ENCODE results near the gene TNP1.

TNP1 gene

GRCh38 chr2:216830346-216830745 lies 29.5 kb downstream of the TNP1 start:
- no peak for ATAC-seq

DNA sequence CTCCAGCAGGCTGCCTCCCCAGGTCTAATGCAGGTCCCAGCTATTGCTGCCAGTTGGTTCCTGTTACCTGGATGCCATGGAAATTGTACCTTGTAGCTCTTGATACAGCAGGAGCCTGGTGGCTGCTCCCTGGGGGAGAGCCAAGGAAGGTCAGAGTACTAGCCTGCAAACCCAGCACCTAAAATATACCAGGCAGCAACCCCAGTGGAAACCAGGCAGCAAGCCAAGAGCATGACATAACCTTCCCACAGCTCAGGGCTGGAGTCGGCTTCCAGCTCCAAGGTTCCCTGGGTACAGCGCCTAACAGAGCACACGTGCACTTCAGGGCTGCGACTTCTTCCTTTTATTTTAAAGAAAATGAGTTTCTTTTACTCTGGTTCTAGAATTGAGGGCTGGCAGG lies 30.3 kb downstream of the TNP1 start:
- TF ChIP-seq SNAI2 (CRISPR knock-in tag; IDR thresholded peaks at IDR 0.05) (no peak), ZFP30 (CRISPR knock-in tag; IDR thresholded peaks at IDR 0.05) (no peak), ZC3H10 (CRISPR knock-in tag; IDR thresholded peaks at IDR 0.05) (no peak), ZNF565 (CRISPR knock-in tag; conservative IDR thresholded peaks at IDR 0.05; ENCODE audit: low read depth) (no peak), ZFP3 (CRISPR knock-in tag; IDR thresholded peaks at IDR 0.05) (no peak), TSHZ2 (CRISPR knock-in tag; IDR thresholded peaks at IDR 0.05) (no peak)
- TF ChIP-seq, protein P1, sequence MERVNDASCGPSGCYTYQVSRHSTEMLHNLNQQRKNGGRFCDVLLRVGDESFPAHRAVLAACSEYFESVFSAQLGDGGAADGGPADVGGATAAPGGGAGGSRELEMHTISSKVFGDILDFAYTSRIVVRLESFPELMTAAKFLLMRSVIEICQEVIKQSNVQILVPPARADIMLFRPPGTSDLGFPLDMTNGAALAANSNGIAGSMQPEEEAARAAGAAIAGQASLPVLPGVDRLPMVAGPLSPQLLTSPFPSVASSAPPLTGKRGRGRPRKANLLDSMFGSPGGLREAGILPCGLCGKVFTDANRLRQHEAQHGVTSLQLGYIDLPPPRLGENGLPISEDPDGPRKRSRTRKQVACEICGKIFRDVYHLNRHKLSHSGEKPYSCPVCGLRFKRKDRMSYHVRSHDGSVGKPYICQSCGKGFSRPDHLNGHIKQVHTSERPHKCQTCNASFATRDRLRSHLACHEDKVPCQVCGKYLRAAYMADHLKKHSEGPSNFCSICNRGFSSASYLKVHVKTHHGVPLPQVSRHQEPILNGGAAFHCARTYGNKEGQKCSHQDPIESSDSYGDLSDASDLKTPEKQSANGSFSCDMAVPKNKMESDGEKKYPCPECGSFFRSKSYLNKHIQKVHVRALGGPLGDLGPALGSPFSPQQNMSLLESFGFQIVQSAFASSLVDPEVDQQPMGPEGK (CRISPR knock-in tag; IDR thresholded peaks at IDR 0.05; ENCODE audit: borderline replicate concordance) = no peak
- peak; percentile 87 for ATAC-seq

More at GRCh38 chr2:216830346-216830745, 29.5 kb downstream of the TNP1 start:
- no peak for TF ChIP-seq ZNF70 (CRISPR knock-in tag; IDR thresholded peaks at IDR 0.05)
- TF ChIP-seq ZNF565 (CRISPR knock-in tag; conservative IDR thresholded peaks at IDR 0.05; ENCODE audit: low read depth) = no peak
- TF ChIP-seq ISL1 (CRISPR knock-in tag; IDR thresholded peaks at IDR 0.05) = no peak
- TF ChIP-seq, protein P2, sequence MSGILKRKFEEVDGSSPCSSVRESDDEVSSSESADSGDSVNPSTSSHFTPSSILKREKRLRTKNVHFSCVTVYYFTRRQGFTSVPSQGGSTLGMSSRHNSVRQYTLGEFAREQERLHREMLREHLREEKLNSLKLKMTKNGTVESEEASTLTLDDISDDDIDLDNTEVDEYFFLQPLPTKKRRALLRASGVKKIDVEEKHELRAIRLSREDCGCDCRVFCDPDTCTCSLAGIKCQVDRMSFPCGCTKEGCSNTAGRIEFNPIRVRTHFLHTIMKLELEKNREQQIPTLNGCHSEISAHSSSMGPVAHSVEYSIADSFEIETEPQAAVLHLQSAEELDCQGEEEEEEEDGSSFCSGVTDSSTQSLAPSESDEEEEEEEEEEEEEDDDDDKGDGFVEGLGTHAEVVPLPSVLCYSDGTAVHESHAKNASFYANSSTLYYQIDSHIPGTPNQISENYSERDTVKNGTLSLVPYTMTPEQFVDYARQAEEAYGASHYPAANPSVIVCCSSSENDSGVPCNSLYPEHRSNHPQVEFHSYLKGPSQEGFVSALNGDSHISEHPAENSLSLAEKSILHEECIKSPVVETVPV (CRISPR knock-in tag; IDR thresholded peaks at IDR 0.05) = no peak
- TF ChIP-seq, protein P3, sequence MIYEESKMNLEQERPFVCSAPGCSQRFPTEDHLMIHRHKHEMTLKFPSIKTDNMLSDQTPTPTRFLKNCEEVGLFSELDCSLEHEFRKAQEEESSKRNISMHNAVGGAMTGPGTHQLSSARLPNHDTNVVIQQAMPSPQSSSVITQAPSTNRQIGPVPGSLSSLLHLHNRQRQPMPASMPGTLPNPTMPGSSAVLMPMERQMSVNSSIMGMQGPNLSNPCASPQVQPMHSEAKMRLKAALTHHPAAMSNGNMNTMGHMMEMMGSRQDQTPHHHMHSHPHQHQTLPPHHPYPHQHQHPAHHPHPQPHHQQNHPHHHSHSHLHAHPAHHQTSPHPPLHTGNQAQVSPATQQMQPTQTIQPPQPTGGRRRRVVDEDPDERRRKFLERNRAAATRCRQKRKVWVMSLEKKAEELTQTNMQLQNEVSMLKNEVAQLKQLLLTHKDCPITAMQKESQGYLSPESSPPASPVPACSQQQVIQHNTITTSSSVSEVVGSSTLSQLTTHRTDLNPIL (CRISPR knock-in tag; IDR thresholded peaks at IDR 0.05; ENCODE audit: low read depth) = no peak

- ATAC-seq = peak; percentile 37
- TF ChIP-seq, protein P3 (CRISPR knock-in tag; IDR thresholded peaks at IDR 0.05; ENCODE audit: low read depth) = no peak
- TF ChIP-seq ESRRG (CRISPR knock-in tag; IDR thresholded peaks at IDR 0.05) (no peak), ISL1 (CRISPR knock-in tag; IDR thresholded peaks at IDR 0.05) (no peak), OSR1 (CRISPR knock-in tag; IDR thresholded peaks at IDR 0.05) (no peak), BACH2 (CRISPR knock-in tag; IDR thresholded peaks at IDR 0.05; ENCODE audit: borderline replicate concordance) (no peak), ZFP3 (CRISPR knock-in tag; IDR thresholded peaks at IDR 0.05) (no peak)
These were observed 32.7 kb downstream of the TNP1 start for GRCh38 chr2:216827073-216827720.

DNA sequence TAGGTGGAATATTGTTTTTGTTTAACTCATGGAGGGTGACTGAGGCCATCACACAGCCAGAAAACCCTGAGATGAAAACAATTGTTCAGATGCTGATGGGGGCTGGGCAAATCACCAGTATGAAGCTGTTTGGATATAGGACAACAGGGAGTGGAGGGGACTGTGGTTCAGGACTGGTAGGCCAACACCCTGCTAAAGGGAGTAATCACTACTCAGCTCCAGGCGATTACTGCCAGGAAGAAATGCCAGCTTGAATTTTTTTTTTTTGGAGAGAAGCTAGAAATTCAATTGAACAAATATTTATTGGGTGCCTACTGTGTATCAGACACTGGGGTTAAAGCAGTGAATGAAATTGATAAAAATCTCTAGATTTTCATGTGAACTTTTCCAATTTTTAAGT lies 37.4 kb downstream of the TNP1 start:
- no peak for TF ChIP-seq ARNTL (CRISPR knock-in tag; IDR thresholded peaks at IDR 0.05; ENCODE audit: borderline replicate concordance, low read depth)
- TF ChIP-seq, protein P2 (CRISPR knock-in tag; IDR thresholded peaks at IDR 0.05) = no peak

More for the DNA sequence above, 37.4 kb downstream of the TNP1 start:
- ATAC-seq = no peak

All from SK-N-SH treated with all-trans-retinoic acid at 6 μM for 48 hours (cell line).